GM18870 (cell line): Measurements from ENCODE around the gene TASP1.
"Not testable (repeated sequence)": the region's sequence is repeated elsewhere in the genome, so short reads cannot be mapped to it uniquely, and the experiment has no call there.

Source experiments
- ATAC-seq: cut with Tn5 transposase; IDR thresholded peaks from one replicate; pipeline ENCODE4 v1.9.1; 2021; ENCODE audit warnings: moderate library complexity; ENCODE audit not compliant: unreplicated experiment

The TASP1 gene

GRCh38 chr20:13638496-13639149, at the start of gene TASP1:
TASP1 (minus strand) TSS chr20:13638932; CDS start chr20:13630078, 8,854 bp downstream.
- ATAC-seq = peak; percentile 99

DNA sequence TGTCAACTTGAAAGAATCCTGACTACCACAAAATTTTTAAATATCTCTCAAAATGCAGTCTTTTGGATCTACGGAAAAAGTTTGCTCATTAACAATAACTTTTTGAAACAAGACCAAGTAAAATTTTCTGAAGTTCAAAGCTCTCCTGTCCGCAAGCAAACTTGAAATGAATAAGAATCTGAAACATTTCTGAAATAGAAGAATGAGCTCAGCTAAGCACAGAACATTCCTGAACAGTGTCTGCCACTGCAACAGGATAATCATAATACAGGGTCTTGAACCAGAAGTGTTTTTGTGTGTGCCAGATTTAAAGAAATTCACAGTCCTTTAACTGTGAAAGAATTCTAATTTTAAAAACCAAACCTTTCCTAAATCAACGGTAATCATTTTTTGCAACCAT, 49.1 kb upstream of the TASP1 start:
- no peak for ATAC-seq

DNA sequence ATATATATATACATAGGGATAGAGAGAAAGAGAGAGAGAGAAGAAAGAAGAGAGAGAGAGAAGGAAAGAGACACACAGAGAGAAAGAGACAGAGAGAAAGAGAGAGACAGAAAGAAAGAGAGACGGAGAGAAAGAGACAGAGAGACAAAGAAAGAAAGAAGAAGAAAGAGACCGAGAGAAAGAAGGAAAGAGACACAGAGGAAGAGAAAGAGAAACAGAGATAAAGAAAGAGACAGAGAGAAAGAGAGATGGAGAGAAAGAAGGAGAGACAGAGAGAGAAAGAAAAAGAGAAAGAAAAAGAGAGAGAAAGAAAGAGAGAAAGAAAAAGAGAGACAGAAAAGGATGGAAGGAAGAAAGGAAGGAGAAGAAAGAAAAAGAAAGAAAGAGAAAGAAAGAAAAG, 46.9 kb upstream of the TASP1 start:
- ATAC-seq = no peak

DNA sequence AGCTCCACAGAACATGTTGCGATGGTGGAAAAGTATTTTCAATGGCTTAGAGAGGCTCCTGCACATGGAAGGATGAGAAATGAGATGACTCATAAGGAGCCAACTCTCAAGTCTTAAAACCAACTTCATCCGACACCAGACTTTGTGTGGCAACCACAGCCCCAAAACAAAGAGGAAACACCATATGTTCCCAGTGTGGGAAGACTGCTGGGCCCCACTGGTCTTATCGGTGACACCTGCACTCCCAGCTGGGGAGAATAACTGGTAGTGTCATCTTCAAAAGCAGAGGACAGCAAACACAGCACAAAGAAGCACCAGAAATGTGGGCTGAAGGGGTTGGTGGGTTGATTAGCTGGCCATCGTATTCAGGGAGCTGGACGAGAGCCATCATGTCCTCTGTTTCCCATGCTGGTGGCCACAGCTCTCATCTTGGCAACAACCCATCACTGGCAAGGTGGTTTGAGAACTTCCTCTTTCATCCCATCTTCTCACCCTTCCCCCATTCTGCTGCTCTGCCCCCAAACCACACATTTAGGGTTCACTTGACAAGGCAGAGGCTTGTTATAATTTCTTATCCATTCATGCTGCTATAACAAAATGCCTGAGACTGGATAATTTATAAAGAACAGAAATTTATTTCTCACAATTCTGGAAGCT, 46.0 kb upstream of the TASP1 start:
- ATAC-seq = peak; percentile 64

- no peak for ATAC-seq
These were observed 45.1 kb upstream of the TASP1 start for GRCh38 chr20:13683833-13684232.

DNA sequence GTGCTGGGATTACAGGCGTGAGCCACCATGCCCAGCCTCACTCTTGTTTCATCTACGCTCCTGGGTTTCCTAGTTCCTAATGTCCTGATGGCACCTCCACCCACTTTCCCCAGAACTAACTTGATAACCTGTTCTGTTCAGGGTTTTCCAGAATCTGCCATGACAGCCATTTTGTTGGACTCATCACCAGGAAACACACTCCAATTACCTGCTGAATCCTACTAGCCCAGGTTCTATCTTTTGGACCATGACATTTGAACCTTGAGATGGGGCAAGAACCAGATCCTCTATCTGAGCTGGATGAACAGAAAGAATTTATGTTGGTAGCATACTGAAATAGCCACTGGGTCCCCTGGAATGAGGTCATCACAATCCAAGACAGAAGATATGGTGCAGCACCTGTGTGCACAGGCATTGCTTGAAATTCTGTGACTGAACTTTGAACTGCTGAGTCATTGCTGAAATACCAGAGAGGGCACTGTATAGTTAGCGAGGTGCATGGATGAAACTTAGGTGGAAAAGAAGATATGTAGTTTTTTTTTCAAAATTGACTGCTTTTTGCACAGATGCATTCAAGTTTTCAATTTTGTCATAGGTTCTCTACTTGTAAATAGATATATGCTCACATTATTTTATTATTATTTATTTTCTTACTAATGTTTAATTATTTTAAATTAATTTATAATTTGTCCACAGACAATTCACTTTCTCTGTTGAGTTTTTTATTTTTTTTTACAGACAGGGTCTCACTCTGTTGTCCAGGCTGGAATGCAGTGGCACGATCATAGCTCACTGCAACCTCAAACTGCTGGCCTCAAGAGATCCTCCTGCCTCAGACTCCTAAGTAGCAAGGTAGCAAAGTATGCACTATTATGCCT, 42.8 kb upstream of the TASP1 start:
- peak; percentile 96 for ATAC-seq

DNA sequence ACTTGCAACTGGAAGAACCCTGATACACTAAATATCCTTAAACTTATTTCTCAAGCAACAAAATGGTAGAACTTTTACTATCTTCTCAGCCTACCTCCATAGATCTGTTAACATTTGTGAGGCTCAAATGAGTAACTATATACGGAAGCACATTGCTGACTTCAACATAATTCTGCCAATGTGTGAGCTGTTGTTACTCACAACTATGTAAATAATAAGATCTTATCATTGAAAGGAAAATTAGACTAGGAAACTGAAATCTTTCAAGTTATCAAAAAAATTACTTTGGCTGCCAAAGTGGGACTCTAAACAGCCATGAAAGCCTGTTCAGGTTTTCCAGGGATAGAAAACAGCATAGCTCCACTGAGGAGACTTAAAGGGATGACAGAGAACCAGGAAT, 40.2 kb upstream of the TASP1 start:
- ATAC-seq = no peak

GRCh38 chr20:13677241-13677640, 38.5 kb upstream of the TASP1 start:
- ATAC-seq = no peak

DNA sequence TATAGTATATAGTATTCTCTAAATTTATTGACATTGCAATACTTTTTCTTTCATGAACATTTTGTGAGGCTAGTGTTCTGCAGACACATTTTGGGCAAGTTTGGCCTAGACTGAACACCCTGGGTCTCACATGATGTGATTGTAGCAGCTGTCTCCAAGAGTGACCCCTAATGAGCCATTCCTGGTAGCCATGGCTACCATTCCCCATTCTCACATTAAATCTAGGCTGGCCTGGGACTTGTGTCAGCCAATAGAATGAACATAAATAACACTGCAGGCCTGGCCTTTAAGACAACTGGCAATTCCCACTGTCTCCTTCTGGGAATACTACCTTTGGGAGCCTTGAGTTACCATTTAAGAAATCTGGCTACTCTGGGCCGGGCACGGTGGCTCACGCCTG, 38.0 kb upstream of the TASP1 start:
- ATAC-seq = no peak

- ATAC-seq = no peak
These were observed 34.0 kb upstream of the TASP1 start for GRCh38 chr20:13672690-13673089.

DNA sequence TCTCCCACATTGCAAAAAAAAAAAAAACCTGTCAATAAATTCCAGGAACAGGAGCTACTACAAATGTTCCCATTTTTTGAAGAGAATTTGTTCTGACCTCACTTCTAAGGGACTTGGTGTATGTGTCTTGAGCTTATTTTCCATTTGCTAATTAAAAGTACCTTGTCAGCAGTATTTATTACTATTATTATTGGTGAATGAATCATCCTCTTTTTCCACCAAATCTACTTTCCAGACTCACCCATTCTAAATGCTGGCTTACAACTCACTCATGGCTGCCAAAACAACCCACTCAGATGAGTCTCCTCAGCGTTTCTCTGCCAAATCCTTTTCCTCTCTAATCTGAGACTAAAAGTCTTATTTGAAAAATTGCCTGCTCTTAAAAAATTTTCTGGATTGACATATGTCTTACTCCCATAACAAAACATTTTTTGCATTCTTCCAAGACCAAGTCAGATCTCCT, 33.2 kb upstream of the TASP1 start:
- no peak for ATAC-seq

GRCh38 chr20:13671512-13671911, 32.8 kb upstream of the TASP1 start:
- ATAC-seq = no peak

- ATAC-seq = no peak
These were observed 31.4 kb upstream of the TASP1 start for GRCh38 chr20:13670160-13670559.

DNA sequence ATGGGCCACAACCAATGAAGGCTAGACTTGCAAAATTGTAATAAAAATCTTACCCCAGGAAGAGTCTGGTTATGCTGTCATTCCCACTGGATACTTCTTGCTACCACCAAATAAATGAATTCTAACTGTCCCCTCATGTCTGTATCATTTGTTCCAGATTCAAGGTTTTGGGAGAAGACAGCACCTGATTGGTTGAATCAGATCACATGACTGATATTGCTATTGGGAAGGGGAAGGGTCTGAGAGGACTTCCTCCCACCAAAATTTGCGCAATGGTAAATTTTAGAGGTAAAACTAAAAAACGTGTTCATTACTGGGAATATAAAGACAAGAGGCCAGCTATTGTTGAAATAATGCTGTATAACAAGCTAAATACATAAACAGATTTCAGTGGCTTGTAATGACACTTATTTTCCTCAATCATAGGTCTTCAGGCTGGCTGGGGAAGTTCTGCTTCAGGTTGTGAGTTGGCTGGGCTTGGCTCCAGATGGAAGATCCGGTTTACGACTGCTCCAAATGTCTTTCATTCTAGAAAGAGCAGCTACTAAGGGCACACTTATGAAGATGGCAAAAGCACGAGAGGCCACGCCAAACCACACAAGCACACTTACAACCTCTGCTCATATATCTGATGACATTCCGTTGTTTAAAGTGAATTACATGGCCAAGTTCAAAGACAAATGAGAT, 27.1 kb upstream of the TASP1 start:
- no peak for ATAC-seq

GRCh38 chr20:13661070-13661685, 22.4 kb upstream of the TASP1 start:
- ATAC-seq = no peak

- ATAC-seq = peak; percentile 99
These were observed 20.6 kb upstream of the TASP1 start for GRCh38 chr20:13659288-13659687.

GRCh38 chr20:13658060-13658459, 19.3 kb upstream of the TASP1 start:
- not testable (repeated sequence) for ATAC-seq

GRCh38 chr20:13656721-13657368, 18.1 kb upstream of the TASP1 start:
- ATAC-seq = no peak

GRCh38 chr20:13654463-13655023, 15.8 kb upstream of the TASP1 start:
- no peak for ATAC-seq

DNA sequence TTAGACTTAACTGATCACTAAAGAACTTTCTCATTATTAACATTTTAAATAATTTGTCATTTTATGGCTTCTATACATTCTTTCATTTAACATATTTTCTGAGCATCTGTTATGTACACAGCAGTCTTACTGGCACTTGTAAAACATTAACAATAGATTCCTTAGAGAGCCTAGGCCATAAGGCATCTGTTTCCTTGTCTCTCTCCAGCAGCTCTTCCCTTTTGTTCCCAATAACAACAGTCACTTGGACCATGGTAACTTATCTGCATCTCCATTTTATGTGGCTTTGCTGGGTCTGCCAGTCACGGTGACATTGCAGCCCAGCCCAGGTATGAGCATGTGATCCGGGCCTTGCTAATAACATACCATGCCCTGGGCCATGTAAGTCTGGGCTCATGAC, 11.7 kb upstream of the TASP1 start:
- ATAC-seq = no peak
